Keratinocyte (primary cell): ENCODE results near the gene PRR33.

Experiments
- CTCF ChIP-seq, 3 experiments: IDR thresholded peaks in 1 of 3; conservative IDR thresholded peaks in 1 of 3; optimal IDR thresholded peaks in 1 of 3; 2 replicates in 2 of 3; 3 replicates in 1 of 3; pipeline versions ENCODE3 to v1.5.1; 2011; ENCODE audit warnings: low read length in 3 of 3, mild to moderate bottlenecking in 3 of 3, moderate library complexity in 2 of 3, control low read depth in 1 of 3, inconsistent platforms in 1 of 3; ENCODE audit not compliant: insufficient read depth in 2 of 3; ENCODE audit errors: extremely low read depth in 1 of 3
- EZH2 ChIP-seq: IDR thresholded peaks from one replicate; pipeline ENCODE4 v1.6.1; 2012; ENCODE audit warnings: inconsistent platforms, mild to moderate bottlenecking, low read length, moderate library complexity

- TF ChIP-seq CTCF (optimal IDR thresholded peaks at IDR 0.05 in 1 of 3, IDR thresholded peaks at IDR 0.05 in 1 of 3, conservative IDR thresholded peaks at IDR 0.05 in 1 of 3; ENCODE audit: extremely low read depth in 1 of 3, insufficient read depth in 2 of 3, low read length in 3 of 3): no peak
- TF ChIP-seq EZH2: no peak
These were observed 863 bp upstream of the PRR33 start for GRCh38 chr11:1892558-1892957.
